ENCODE results near the gene ZNF664.

The ZNF664 gene

DNA sequence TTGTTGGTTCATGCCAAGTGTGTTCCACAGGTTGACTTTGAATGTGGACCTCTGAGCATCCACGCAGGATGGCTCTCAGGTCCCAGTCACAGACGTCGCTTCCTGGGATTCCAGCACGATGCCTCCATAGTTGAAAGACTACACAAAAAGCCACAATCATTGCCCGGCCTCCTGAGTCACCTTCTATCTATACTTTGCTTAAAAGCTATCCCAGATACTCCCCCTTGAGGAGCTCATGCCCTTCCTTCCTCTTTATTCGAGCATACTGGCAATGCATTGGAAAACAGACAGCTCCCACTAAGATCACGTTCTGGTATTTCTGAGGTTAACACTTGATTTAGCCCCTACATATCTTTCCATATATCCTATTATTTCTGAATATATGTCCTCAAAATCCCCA lies 40.1 kb downstream of the ZNF664 start:
- DNase-seq, result no peak

- no peak for DNase-seq
Observed at GRCh38 chr12:124015494-124016461, 42.8 kb downstream of the ZNF664 start.

DNA sequence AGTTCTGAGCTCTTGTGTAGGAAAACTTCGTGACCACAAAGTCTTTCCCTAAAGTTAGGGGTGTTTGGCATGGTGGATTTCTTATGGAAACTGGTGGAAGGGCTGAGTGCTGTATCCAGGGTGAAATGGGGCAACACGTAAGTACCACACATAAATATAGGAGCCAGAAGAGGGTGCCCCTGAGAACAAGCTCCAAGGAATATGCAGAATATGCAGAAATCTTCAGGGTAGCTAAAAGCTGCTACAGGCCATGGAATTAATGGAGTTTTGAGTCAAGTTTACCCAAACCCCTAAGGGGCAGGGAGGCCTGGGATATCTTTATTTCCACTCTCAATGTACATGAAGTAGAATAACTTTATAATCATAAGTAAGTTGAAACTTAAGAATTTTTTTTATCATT lies 44.0 kb downstream of the ZNF664 start:
- no peak for DNase-seq

DNA sequence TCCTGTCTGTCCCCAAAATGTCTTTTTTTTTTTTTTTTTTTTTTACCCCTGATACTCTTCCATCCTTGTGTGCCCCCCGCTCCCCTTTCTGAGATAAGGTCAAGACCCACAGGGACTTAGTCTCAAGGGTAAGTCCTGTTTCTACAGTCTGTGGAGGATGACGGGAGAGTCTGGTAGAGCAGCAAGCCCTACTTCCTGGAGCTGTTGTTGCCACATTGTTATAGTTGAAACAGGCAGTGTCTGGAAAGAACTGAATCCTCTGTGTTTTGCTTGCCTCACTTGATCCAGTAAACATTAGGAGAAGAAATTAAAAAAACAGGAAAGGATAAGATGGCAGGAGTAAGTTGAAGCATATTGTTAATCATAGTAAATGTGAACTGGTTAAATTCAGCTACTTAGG lies 45.5 kb downstream of the ZNF664 start:
- no peak for DNase-seq

DNA sequence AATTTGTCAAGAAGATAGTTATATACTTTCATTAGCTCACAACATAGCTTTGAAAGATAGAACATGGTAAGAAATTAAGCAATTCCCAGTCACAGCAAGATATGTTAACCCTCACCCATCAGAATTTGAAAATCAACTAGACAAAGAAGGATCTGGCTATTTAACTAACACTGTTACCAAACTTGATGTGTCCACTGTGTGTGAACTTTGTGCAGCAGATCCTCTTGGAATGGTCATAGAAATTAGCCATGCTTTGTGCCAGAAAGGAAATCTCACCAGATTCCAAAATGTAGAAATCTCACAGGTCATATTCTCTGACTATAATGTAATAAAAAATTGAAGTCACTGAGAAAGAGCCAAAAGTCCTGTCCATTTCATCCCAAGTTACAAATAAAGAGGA lies 46.1 kb downstream of the ZNF664 start:
- no peak for DNase-seq

DNA sequence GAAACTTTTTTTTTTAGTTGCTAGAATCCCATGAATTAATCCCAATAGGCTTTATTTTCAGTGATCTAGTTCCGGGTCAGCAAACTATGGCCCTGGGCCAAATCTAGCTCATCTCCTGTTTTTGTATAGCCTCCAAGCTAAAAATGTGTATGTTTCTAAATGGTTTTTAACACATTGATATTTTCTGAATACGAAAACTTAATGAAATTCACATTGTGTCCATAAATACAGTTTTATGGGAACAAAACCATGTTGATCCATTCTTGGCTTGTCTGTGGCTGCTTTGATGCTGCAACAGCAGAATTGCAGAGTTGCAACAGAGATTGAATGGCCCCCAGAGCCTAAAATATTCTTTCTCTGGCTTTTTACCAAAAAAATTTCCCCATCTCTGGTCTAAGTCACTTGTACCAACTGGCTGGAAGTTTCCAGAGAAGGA lies 47.5 kb downstream of the ZNF664 start:
- DNase-seq, result no peak

- no peak for DNase-seq
Observed at GRCh38 chr12:124021007-124021406, 48.0 kb downstream of the ZNF664 start.

DNA sequence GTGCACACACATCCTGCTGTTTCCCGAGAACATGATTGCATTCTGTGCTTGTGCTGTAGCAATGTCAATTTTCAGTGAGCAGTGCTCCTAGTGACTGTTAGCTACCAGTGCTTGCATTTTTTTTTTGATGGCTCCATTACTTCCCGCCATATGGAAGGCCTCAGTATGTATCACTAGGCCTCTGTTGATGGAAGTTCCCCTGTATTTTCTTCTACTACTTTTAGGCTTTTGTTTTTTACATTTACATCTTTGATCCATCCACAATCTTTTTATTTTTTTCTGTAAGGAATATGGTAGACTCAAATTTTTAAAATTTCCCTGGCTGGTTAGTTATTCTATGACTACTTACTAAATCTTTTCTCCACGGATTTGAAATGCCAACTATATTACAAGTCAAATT lies 49.1 kb downstream of the ZNF664 start:
- no peak for DNase-seq

DNA sequence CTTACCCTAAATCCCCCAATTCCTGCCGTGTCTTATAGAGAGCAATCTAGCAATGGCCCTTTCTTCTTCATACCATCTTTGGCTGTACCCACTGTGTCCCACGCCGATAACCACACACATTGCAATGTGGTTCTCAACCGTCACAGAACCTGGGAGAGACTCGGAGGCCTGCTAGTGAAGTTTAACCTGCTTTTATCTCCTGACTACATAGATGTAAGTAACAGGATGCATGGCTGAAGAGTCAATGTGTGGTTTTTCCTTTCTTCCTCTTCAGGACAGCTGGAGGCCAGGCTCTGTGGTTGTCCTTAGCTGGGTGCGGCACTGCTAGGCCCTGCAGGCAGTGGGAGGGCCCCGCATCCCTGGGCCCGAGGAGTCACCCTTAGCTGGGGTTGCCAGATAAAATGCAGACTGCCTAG lies 51.3 kb downstream of the ZNF664 start:
- DNase-seq, result no peak

DNA sequence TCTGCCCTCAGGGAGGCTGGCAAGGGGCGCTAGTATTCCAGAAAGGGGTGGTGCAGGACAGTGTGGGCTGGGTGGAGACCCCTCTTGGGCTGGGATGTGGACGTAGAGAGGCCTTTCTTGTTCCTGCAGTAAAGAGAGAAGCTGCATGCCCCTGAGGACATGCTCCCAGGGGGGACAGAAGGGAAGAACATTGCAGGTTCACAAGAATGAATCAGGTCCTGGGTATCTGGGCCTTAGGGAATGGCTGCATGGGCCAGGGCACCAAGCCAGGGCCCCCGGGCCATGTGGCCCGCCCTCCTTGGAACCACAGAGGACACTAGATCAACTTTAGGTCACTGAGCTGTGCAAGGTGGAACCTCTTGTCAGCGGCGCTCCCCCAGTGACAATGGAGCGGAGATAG lies 51.8 kb downstream of the ZNF664 start:
- DNase-seq, result no peak

DNA sequence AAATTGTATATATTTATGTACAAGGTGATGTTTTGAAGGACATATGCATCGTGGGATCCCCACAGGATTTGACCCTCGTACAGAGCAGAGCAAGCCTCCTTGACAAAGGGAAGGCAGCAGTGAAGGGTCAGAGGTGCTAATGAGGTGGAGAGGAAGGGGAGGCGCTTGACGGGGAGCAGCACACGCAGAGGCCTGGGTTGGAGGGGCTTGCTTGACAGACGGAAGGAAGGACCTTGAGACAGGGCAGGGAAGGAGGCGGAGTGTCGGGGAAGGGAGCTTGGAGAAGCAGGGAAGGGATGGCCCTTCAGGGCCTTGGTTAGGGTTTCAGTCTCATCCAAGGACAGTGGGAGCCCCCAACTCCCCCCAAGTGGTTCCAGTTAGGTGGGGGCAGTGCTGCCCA lies 52.6 kb downstream of the ZNF664 start:
- DNase-seq, result no peak

DNA sequence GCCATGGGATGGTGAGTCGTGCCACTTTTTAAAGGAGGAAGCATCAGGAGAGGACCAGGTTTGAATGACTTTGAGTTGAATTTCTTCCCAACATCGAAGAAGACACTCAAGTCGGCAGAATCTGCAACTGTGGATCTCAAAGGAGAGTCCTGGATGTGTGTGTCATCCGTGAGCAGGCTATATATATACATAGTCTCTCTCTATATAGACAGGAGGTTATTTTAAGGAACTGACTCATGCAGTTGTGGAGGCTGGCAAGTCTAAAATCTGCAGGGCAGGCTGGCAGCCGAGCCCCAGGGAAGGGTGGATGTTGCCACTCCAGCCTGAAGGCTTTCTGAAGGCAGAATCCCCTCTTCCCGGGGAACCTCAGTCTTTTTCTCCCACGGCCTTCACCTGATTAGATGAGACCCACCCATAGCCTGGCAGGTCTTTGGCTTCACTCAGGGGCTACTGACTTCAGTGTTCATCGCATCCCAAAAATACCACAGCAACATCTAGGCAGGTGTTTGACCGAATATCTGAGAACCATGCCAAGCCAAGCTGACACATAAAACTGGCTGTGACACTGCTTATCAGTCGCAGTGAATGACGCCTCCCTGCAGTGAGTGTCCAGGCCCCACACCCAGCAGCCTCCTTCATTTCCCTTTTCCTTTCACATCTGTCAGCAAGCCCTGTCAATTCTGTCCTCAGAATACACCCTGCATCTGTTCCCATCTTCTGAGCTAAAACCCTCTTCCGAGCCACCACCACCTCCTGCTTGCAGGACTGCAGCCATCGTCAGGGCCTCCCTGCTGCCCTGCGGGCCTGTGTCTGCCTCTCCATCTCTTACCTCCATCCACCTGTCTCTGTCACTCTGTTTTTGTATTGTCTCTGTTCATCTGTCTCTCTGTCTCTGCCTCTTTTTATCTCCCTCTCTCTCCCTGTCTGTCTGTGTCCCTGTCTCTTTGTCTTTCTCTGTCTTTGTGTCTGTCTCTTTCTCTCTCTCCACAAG lies 54.0 kb downstream of the ZNF664 start:
- DNase-seq, result no peak

- DNase-seq, result no peak
Observed at GRCh38 chr12:124027753-124028554, 54.9 kb downstream of the ZNF664 start.

- DNase-seq, result no peak
Observed at GRCh38 chr12:124028555-124028925, 55.5 kb downstream of the ZNF664 start.

DNA sequence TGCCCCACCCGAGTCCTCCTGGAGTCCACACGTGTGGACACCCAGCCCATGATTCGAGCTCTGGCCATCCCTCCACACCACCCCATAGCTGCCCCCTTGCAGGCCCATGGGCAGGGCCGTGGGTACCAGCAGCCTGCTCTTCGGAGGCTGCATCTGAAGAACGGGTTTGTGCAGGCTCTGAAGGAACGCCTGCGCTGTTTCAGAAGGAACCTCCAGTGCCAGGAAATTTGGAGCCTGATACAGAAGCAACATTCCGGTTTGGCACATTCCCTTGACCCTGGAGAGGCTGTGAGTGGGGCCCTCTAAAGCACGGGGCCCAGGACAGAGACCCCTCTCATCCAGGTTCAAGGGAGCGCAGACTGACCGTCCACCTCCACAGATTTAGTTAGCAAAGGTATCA lies 57.0 kb downstream of the ZNF664 start:
- DNase-seq, result no peak

GRCh38 chr12:124030510-124030909 lies 57.5 kb downstream of the ZNF664 start:
- no peak for DNase-seq

- no peak for DNase-seq
Observed at GRCh38 chr12:124031058-124031457, 58.0 kb downstream of the ZNF664 start.

GRCh38 chr12:124032265-124032886 lies 59.4 kb downstream of the ZNF664 start:
- peak; percentile 49 to 59 for DNase-seq

DNA sequence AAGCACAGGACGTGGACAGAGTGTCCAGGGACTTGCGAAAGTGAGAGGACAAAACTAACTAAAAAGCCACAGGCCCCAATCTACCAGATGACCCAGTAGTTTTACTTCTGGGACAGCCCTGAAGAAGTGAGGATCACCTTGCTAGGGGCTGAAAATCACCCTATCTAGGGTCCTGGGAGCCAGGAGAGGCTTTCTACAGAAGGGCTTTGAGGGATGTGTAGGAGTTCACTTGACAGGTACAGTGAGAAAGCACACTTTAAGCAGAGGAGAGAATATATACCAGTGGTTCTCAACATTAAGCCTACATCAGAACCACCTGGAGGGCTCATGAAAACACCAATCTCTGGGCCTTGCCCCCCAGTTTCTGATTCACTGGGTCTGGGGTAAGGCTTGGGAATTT lies 60.8 kb downstream of the ZNF664 start:
- DNase-seq, result no peak

DNA sequence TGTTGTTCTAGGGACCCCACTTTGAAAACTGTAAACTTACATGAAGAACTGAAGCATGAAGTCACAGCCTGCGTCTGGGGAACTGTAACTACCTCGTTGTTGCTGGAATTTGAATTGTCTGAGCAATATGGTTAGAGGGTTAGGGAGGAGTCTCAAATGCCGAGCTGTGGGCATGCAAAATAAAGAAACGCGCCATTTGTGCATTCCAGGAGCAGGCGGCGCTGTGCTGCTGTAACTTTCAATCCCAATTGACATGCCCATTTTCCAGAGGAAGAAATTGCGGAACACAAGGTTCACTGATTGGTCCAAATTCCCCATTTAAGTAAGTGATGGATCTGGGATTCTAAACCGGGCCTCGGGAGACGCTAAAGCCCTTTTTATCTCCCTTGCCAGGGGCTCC lies 61.3 kb downstream of the ZNF664 start:
- no peak for DNase-seq

- DNase-seq, result no peak
Observed at GRCh38 chr12:124035163-124035562, 62.1 kb downstream of the ZNF664 start.

DNA sequence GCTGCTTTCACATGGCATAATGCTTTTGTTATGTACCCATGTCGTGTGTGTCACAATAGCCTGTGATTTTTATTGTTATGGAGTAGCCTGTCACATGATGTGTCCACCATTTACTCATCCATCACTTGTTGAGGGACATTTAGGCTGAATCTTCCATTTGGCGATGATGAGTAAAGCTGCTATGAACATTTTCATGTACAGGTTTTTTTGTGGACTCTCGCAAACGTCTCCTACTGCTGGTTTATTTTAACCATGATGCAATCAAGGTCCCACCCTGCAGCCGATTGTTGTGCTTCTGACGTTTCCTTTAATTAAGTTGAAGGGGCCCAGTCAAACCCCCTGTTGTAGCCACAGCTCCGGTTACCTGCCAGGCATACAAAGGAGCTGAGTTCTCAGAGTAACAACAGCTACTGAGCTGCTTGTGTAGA lies 63.2 kb downstream of the ZNF664 start:
- DNase-seq, result no peak
